SK-N-SH (cell line): Measurements from ENCODE around the gene LSM3. TPM values are rescaled to one million over a fixed set of nuclear protein-coding genes. Genes with fewer than 3 reads are reported as not detected.

Experiments used
- CTCF ChIA-PET: fragments of 300-600, 350-600 bp; formaldehyde crosslinking; extraction: SDS; loops from one replicate; lab custom pipeline; 2021; lab: Yijun Ruan, JAX
- POLR2A ChIA-PET: fragments of 350-600 bp; sonication (Branson Sonifier 250); formaldehyde crosslinking; extraction: SDS; loops from one replicate; lab custom pipeline; 2020; ENCODE audit warnings: antibody characterized with exemption, inconsistent platforms; lab: Yijun Ruan, JAX
- DNase-seq: peaks from one replicate; pipeline ENCODE4 v3.0.0; 2012
- H2AFZ ChIP-seq: fragments of 200-600 bp; sonication (generic); 2 replicates; pipeline ENCODE4 v1.8.1; 2016; ENCODE audit warnings: antibody characterized with exemption, mild to moderate bottlenecking, low read depth
- H3F3A ChIP-seq: fragments of 200-600 bp; sonication (generic); replicated peaks from 2 replicates; pipeline ENCODE3; 2016; ENCODE audit warnings: antibody characterized with exemption, mild to moderate bottlenecking; ENCODE audit not compliant: insufficient read depth
- H3K27ac ChIP-seq, 2 experiments: fragments of 200-500 bp in 1 of 2; fragments of 200-600 bp in 1 of 2; sonication (Bioruptor generic) in 1 of 2; sonication (generic), shearing (Covaris generic) in 1 of 2; 2 replicates each; pipeline versions ENCODE4 v1.5.1 to v1.6.1; 2014 to 2016; ENCODE audit warnings: low read depth in 2 of 2, inconsistent platforms in 1 of 2, low read length in 1 of 2, mild to moderate bottlenecking in 1 of 2, mixed read lengths in 1 of 2
- H3K27me3 ChIP-seq: fragments of 200-600 bp; sonication (generic), shearing (Covaris generic); 2 replicates; pipeline ENCODE4 v1.6.1; 2016; ENCODE audit warnings: mixed run types; ENCODE audit not compliant: insufficient read depth
- H3K36me3 ChIP-seq, 2 experiments: fragments of 200-500 bp in 1 of 2; fragments of 200-600 bp in 1 of 2; sonication (Bioruptor generic) in 1 of 2; sonication (generic) in 1 of 2; replicated peaks in 1 of 2; 2 replicates each; pipeline versions ENCODE3 to v1.5.1; 2014 to 2016; ENCODE audit warnings: low read length in 1 of 2, mild to moderate bottlenecking in 1 of 2; ENCODE audit not compliant: insufficient read depth in 2 of 2, control insufficient read depth in 1 of 2
- H3K4me1 ChIP-seq, 2 experiments: fragments of 200-500 bp in 1 of 2; fragments of 200-600 bp in 1 of 2; sonication (Bioruptor generic) in 1 of 2; sonication (generic), shearing (Covaris generic) in 1 of 2; 2 replicates each; pipeline versions ENCODE4 v1.5.1 to v1.6.1; 2014 to 2016; ENCODE audit warnings: low read depth in 1 of 2, low read length in 1 of 2, mixed run types in 1 of 2; ENCODE audit not compliant: insufficient read depth in 2 of 2, control insufficient read depth in 1 of 2
- H3K4me2 ChIP-seq: fragments of 200-600 bp; sonication (generic), shearing (Covaris generic); 2 replicates; pipeline ENCODE4 v1.6.1; 2017; ENCODE audit warnings: mixed run types
- H3K4me3 ChIP-seq, 2 experiments: fragments of 200-500 bp in 1 of 2; fragments of 200-600 bp in 1 of 2; sonication (Bioruptor generic) in 1 of 2; sonication (generic), shearing (Covaris generic) in 1 of 2; 2 replicates each; pipeline versions ENCODE4 v1.5.1 to v1.8.1; 2014 to 2016; ENCODE audit warnings: low read depth in 2 of 2, inconsistent platforms in 1 of 2, low read length in 1 of 2, mild to moderate bottlenecking in 1 of 2, mixed read lengths in 1 of 2, moderate library complexity in 1 of 2
- H3K79me2 ChIP-seq: fragments of 200-600 bp; sonication (generic); 2 replicates; pipeline ENCODE4 v1.8.1; 2017; ENCODE audit warnings: mild to moderate bottlenecking; ENCODE audit not compliant: insufficient read depth
- H3K9ac ChIP-seq: fragments of 200-600 bp; sonication (generic); 2 replicates; pipeline ENCODE4 v1.6.1; 2017; ENCODE audit warnings: mixed run types
- H3K9me2 ChIP-seq: fragments of 200-600 bp; sonication (generic); 2 replicates; pipeline ENCODE4 v1.6.1; 2017; ENCODE audit warnings: mixed run types
- H3K9me3 ChIP-seq: fragments of 200-600 bp; sonication (generic); 2 replicates; pipeline ENCODE4 v1.6.1; 2017; ENCODE audit warnings: mixed run types, mild to moderate bottlenecking, moderate library complexity
- H4K20me1 ChIP-seq: fragments of 200-600 bp; sonication (generic); 2 replicates; pipeline ENCODE4 v1.6.1; 2017; ENCODE audit warnings: mild to moderate bottlenecking, mixed run types; ENCODE audit not compliant: insufficient read depth
- EP300 ChIP-seq, 2 experiments: IDR thresholded peaks; 2 replicates each; pipeline versions ENCODE4 v1.4.0 to v1.6.1; 2012; ENCODE audit warnings: borderline replicate concordance in 1 of 2, low read depth in 1 of 2, low read length in 1 of 2
- EZH2phosphoT487 ChIP-seq: fragments of 200-600 bp; sonication (generic); IDR thresholded peaks from 2 replicates; pipeline ENCODE4 v1.6.1; 2017; ENCODE audit warnings: low read depth, mixed run types, mild to moderate bottlenecking, antibody characterized with exemption, moderate library complexity, borderline replicate concordance
- FOXJ3 ChIP-seq: sonication (generic); formaldehyde crosslinking; IDR thresholded peaks from 2 replicates; pipeline ENCODE4 v1.5.1; 2020; ENCODE audit warnings: mild to moderate bottlenecking, missing genetic modification reagents
- MXI1 ChIP-seq: IDR thresholded peaks from 2 replicates; pipeline ENCODE4 v1.6.1; 2012; ENCODE audit warnings: mild to moderate bottlenecking, low read depth, low read length, improper control_type of control experiment
- NRF1 ChIP-seq: IDR thresholded peaks from 2 replicates; pipeline ENCODE4 v1.6.1; 2012; ENCODE audit warnings: low read depth, mild to moderate bottlenecking, low read length
- POLR2AphosphoS5 ChIP-seq: IDR thresholded peaks from 2 replicates; pipeline ENCODE4 v1.6.1; 2012; ENCODE audit warnings: low read depth, low read length
- RAD21 ChIP-seq: IDR thresholded peaks from 2 replicates; pipeline ENCODE4 v1.6.1; 2012; ENCODE audit warnings: mild to moderate bottlenecking, low read length
- RCOR1 ChIP-seq: fragments of 150-350 bp; IDR thresholded peaks from 2 replicates; pipeline ENCODE4 v1.6.1; 2017; ENCODE audit warnings: antibody characterized with exemption, low read length
- RXRA ChIP-seq: IDR thresholded peaks from 2 replicates; pipeline ENCODE4 v1.4.0; 2012; ENCODE audit warnings: low read depth, mild to moderate bottlenecking, borderline replicate concordance
- SMC3 ChIP-seq: IDR thresholded peaks from 2 replicates; pipeline ENCODE4 v1.6.1; 2012; ENCODE audit warnings: low read depth, low read length, improper control_type of control experiment
- TAF1 ChIP-seq: IDR thresholded peaks from 2 replicates; pipeline ENCODE4 v1.6.1; 2012; ENCODE audit warnings: low read depth, mild to moderate bottlenecking, low read length, moderate library complexity, borderline replicate concordance
- TCF12 ChIP-seq: IDR thresholded peaks from 2 replicates; pipeline ENCODE4 v1.4.0; 2012
- YY1 ChIP-seq: IDR thresholded peaks from 2 replicates; pipeline ENCODE4 v1.4.0; 2012; ENCODE audit warnings: low read depth, mild to moderate bottlenecking
- WGBS: methylation state at CpG from one replicate; pipeline ENCODE4 v1.1.6; 2017; ENCODE audit warnings: low lambda C conversion rate; 5-methylcytosine and 5-hydroxymethylcytosine counted together
- polyA plus RNA-seq, 3 experiments: library from polyadenylated mRNA; depleted of rRNA; stranded (reverse); fragments of >200 nt; gene quantifications; 2 replicates each; pipeline ENCODE4 v1.2.3, GENCODE V29; 2012
- TF ChIP-seq, protein P1 (sequence below): IDR thresholded peaks from 2 replicates; pipeline ENCODE4 v1.6.1; 2012; ENCODE audit warnings: mild to moderate bottlenecking, low read depth, low read length, moderate library complexity
- TF ChIP-seq, protein P2 (sequence below): IDR thresholded peaks from 2 replicates; pipeline ENCODE4; 2012
- TF ChIP-seq, protein P3 (sequence below): fragments of 200-600 bp; sonication (generic); IDR thresholded peaks from 2 replicates; pipeline ENCODE4 v1.6.1; 2017; ENCODE audit warnings: antibody characterized with exemption, mild to moderate bottlenecking, moderate library complexity

Gene LSM3
- polyA plus RNA-seq, 1 of the 3 experiments (the other 2 are of a cell fraction), result 5.1 TPM

DNA sequence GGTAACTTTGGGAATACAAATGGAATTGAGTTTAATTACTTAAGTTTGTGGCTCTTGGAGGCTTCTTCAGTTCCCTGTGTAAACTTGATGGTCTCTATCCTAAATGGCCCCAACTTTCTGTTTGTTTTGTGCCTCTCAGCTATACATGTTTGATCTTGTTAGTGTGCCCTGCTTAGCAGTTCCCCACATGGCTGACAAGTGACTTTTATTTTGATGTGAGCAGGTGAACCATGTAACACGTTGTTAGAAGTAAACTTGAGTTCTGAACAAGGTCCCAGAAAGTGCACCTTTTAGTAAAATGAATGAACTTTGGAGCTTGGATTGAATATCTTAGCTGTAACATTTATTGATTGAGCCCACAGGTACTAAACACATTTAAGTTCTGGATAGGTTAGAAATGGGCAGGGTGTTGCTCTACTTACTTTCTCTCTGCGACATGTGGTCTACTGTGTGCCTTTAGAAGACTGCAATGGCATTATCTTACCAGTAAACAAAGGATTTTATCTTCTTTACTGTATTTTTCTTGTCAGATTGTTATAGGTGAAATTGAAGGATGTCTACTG, 4.5 kb downstream of the LSM3 start:
- Histone ChIP-seq H3F3A (no peaks in the 10 kb centered on the region), H3K4me1 (peaks cover 5 to 6% of the 10 kb centered on the region in 2 experiments; a peak in 3 of 4 replicates), H2AFZ (no peak overlapping the region), H3K9me3 (no peaks in the 10 kb centered on the region), H3K9me2 (no peaks in the 10 kb centered on the region), H3K79me2 (peaks cover 49% of the 10 kb centered on the region), H3K4me3 (no peak overlapping the region), H3K36me3 (peaks cover 37 to 47% of the 10 kb centered on the region in 2 experiments), H3K27ac (no peak overlapping the region), H4K20me1 (no peaks in the 10 kb centered on the region), H3K4me2 (no peak overlapping the region), H3K27me3 (no peaks in the 10 kb centered on the region), H3K9ac (no peak overlapping the region)
- POLR2A ChIA-PET, result no interaction called here
- 59% methylated on average over 2 of the region's 2 CpGs for WGBS
- DNase-seq, result no peak
- CTCF ChIA-PET, result interaction anchor here (0.7 to 2.2 kb wide), 2 partner anchors 20 to 736 kb away, joined by 3 to 14 read pairs; no protein-coding TSS in a partner anchor
- TF ChIP-seq MXI1, result no peak
- no peak for TF ChIP-seq EP300 (IDR thresholded peaks at IDR 0.05; ENCODE audit: borderline replicate concordance in 1 of 2, low read depth in 1 of 2, low read length in 1 of 2)
- no peak for TF ChIP-seq TAF1
- TF ChIP-seq NRF1, result no peak
- TF ChIP-seq, protein P1, sequence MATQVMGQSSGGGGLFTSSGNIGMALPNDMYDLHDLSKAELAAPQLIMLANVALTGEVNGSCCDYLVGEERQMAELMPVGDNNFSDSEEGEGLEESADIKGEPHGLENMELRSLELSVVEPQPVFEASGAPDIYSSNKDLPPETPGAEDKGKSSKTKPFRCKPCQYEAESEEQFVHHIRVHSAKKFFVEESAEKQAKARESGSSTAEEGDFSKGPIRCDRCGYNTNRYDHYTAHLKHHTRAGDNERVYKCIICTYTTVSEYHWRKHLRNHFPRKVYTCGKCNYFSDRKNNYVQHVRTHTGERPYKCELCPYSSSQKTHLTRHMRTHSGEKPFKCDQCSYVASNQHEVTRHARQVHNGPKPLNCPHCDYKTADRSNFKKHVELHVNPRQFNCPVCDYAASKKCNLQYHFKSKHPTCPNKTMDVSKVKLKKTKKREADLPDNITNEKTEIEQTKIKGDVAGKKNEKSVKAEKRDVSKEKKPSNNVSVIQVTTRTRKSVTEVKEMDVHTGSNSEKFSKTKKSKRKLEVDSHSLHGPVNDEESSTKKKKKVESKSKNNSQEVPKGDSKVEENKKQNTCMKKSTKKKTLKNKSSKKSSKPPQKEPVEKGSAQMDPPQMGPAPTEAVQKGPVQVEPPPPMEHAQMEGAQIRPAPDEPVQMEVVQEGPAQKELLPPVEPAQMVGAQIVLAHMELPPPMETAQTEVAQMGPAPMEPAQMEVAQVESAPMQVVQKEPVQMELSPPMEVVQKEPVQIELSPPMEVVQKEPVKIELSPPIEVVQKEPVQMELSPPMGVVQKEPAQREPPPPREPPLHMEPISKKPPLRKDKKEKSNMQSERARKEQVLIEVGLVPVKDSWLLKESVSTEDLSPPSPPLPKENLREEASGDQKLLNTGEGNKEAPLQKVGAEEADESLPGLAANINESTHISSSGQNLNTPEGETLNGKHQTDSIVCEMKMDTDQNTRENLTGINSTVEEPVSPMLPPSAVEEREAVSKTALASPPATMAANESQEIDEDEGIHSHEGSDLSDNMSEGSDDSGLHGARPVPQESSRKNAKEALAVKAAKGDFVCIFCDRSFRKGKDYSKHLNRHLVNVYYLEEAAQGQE, result no peak
- no peak for TF ChIP-seq POLR2AphosphoS5
- no peak for TF ChIP-seq TCF12
- TF ChIP-seq, protein P2, sequence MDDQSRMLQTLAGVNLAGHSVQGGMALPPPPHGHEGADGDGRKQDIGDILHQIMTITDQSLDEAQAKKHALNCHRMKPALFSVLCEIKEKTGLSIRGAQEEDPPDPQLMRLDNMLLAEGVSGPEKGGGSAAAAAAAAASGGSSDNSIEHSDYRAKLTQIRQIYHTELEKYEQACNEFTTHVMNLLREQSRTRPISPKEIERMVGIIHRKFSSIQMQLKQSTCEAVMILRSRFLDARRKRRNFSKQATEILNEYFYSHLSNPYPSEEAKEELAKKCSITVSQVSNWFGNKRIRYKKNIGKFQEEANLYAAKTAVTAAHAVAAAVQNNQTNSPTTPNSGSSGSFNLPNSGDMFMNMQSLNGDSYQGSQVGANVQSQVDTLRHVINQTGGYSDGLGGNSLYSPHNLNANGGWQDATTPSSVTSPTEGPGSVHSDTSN, result no peak
- no peak for TF ChIP-seq FOXJ3 (CRISPR knock-in tag)
- no peak for TF ChIP-seq YY1

DNA sequence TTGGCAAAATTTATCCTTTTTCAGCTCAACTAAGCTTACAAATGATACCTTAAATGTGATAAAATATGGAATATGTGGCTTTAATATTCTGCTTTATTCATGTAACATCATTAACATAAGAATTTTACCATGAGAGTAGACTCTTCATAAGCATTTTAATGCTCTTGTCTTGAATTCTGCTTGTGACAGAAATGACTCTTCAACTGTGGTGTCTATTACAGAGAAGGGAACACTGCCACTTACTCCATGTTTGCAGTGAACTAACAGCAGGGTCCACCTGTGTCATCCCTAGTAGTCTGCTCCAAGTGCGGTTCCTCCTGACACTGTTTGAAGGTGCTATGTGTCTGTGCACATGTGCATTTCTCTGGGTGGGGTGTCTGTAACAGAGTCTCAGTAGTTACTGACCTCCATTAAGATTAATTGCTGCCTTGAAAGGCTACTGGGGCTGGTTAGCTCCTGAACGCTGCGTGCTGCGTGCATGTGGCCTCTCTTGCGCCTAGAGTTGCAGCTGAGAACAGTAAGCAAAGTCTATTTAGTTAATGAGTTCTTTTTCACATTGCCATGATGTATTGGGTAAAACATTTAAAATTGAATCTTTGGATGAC, 8.3 kb downstream of the LSM3 start:
- H4K20me1 ChIP-seq, result no peaks in the 10 kb centered on the region
- H3K9me2 ChIP-seq, result no peaks in the 10 kb centered on the region
- POLR2A ChIA-PET, result no interaction called here
- H3K36me3 ChIP-seq, result peaks cover 29 to 45% of the 10 kb centered on the region in 2 experiments
- H3K4me2 ChIP-seq, result no peak overlapping the region
- no peak for DNase-seq
- TF ChIP-seq RCOR1, result no peak
- TF ChIP-seq, protein P3, sequence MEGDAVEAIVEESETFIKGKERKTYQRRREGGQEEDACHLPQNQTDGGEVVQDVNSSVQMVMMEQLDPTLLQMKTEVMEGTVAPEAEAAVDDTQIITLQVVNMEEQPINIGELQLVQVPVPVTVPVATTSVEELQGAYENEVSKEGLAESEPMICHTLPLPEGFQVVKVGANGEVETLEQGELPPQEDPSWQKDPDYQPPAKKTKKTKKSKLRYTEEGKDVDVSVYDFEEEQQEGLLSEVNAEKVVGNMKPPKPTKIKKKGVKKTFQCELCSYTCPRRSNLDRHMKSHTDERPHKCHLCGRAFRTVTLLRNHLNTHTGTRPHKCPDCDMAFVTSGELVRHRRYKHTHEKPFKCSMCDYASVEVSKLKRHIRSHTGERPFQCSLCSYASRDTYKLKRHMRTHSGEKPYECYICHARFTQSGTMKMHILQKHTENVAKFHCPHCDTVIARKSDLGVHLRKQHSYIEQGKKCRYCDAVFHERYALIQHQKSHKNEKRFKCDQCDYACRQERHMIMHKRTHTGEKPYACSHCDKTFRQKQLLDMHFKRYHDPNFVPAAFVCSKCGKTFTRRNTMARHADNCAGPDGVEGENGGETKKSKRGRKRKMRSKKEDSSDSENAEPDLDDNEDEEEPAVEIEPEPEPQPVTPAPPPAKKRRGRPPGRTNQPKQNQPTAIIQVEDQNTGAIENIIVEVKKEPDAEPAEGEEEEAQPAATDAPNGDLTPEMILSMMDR, result no peak
- TF ChIP-seq RXRA, result no peak
- TF ChIP-seq RAD21, result no peak
- TF ChIP-seq EZH2phosphoT487, result no peak
- no peak for TF ChIP-seq SMC3
- no peaks in the 10 kb centered on the region for H3K9me3 ChIP-seq
- 96% methylated on average over 5 of the region's 5 CpGs for WGBS
- CTCF ChIA-PET, result interaction anchor here (1.0 to 1.1 kb wide), 2 partner anchors 16 to 29 kb away, joined by 3 to 5 read pairs; no protein-coding TSS in a partner anchor
- no peak overlapping the region for H2AFZ ChIP-seq
- H3K4me1 ChIP-seq, result no peaks in the 10 kb centered on the region; a peak in 1 of 4 replicates
- no peaks in the 10 kb centered on the region for H3F3A ChIP-seq
- no peaks in the 10 kb centered on the region for H3K27me3 ChIP-seq
- no peak overlapping the region for H3K27ac ChIP-seq
- H3K79me2 ChIP-seq, result peaks cover 58% of the 10 kb centered on the region
- H3K4me3 ChIP-seq, result no peak overlapping the region
- no peak overlapping the region for H3K9ac ChIP-seq
